Endothelial cell of umbilical vein (primary cell): ENCODE results near the gene CDC45. TPM values are rescaled to one million over a fixed set of nuclear protein-coding genes. Genes with fewer than 3 reads are reported as not detected.

Experiments used
- BruUV-seq: library from RNA; stranded (reverse); fragments of 400-500 nt; replicated peaks from 2 replicates; lab custom pipeline; 2021; lab: Mats Ljungman, UMichigan
- CTCF ChIA-PET: fragments of 300-600, 350-600 bp; sonication (Branson Sonifier 250); formaldehyde crosslinking; loops from one replicate; lab custom pipeline; 2021; ENCODE audit warnings: antibody characterized with exemption, inconsistent platforms; lab: Charles Lee
- POLR2A ChIA-PET: fragments of 300-600, 350-600 bp; sonication (Branson Sonifier 250); formaldehyde crosslinking; loops from one replicate; lab custom pipeline; 2021; ENCODE audit warnings: antibody characterized with exemption, inconsistent platforms; lab: Charles Lee
- DNase-seq: peaks from one replicate; pipeline ENCODE4 v3.0.0-alpha.2; 2011; ENCODE audit warnings: low read depth, low spot score
- FAIRE-seq: peaks from 2 replicates; lab custom pipeline; 2011; peaks lifted over from hg19 to GRCh38; lab: Jason Lieb, UNC
- H2AFZ ChIP-seq: 2 replicates; pipeline ENCODE4 v1.6.0; 2012; ENCODE audit warnings: low read depth, low read length, control low read depth, inconsistent platforms
- H3K27ac ChIP-seq: 2 replicates; pipeline ENCODE4 v1.5.1; 2011; ENCODE audit warnings: low read depth, mild to moderate bottlenecking, control low read depth, low read length, moderate library complexity; ENCODE audit not compliant: insufficient read depth
- H3K27me3 ChIP-seq, 2 experiments: 2 replicates each; pipeline versions ENCODE4 v1.6.0 to v1.6.1; 2011; ENCODE audit warnings: low read length in 2 of 2, mixed read lengths in 1 of 2; ENCODE audit not compliant: control insufficient read depth in 2 of 2, insufficient read depth in 2 of 2
- H3K36me3 ChIP-seq, 2 experiments: 2 replicates in 1 of 2; 3 replicates in 1 of 2; pipeline ENCODE4 v1.5.1; 2011; ENCODE audit warnings: low read length in 2 of 2, mild to moderate bottlenecking in 1 of 2, moderate library complexity in 1 of 2; ENCODE audit not compliant: control insufficient read depth in 2 of 2, insufficient read depth in 2 of 2; ENCODE audit errors: extremely low read depth in 1 of 2
- H3K4me1 ChIP-seq: 3 replicates; pipeline ENCODE4 v1.5.1; 2011; ENCODE audit warnings: mild to moderate bottlenecking, low read length; ENCODE audit not compliant: control insufficient read depth, insufficient read depth; ENCODE audit errors: extremely low read depth
- H3K4me2 ChIP-seq: 2 replicates; pipeline ENCODE4 v1.6.1; 2011; ENCODE audit warnings: low read length, control low read depth, mixed read lengths; ENCODE audit not compliant: insufficient read depth
- H3K4me3 ChIP-seq, 3 experiments: fragments of 200-600 bp in 1 of 3; sonication (generic), shearing (Covaris generic) in 1 of 3; replicated peaks in 1 of 3; 2 replicates each; pipeline ENCODE4 v1.5.1; 2011 to 2016; ENCODE audit warnings: control low read depth in 3 of 3, low read length in 3 of 3, mild to moderate bottlenecking in 2 of 3, inconsistent platforms in 1 of 3, low read depth in 1 of 3, moderate library complexity in 1 of 3; ENCODE audit not compliant: insufficient read depth in 1 of 3
- H3K79me2 ChIP-seq: 2 replicates; pipeline ENCODE4 v1.6.0; 2012; ENCODE audit warnings: low read length, inconsistent platforms; ENCODE audit not compliant: control insufficient read depth, insufficient read depth
- H3K9ac ChIP-seq: replicated peaks from 2 replicates; pipeline ENCODE3; 2011; ENCODE audit warnings: low read length, control low read depth; ENCODE audit not compliant: insufficient read depth; ENCODE audit errors: extremely low read depth
- H3K9me1 ChIP-seq: replicated peaks from 3 replicates; pipeline ENCODE4 v1.6.0; 2011; ENCODE audit warnings: mild to moderate bottlenecking, low read length; ENCODE audit not compliant: control insufficient read depth, insufficient read depth; ENCODE audit errors: extremely low read depth
- H3K9me3 ChIP-seq: replicated peaks from 2 replicates; pipeline ENCODE4 v1.5.1; 2012; ENCODE audit warnings: low read length, inconsistent platforms; ENCODE audit not compliant: control insufficient read depth, insufficient read depth
- H4K20me1 ChIP-seq: replicated peaks from 2 replicates; pipeline ENCODE3; 2011; ENCODE audit warnings: mild to moderate bottlenecking, low read length; ENCODE audit not compliant: control insufficient read depth, insufficient read depth; ENCODE audit errors: extremely low read depth
- EZH2 ChIP-seq: IDR thresholded peaks from 2 replicates; pipeline ENCODE4 v1.6.1; 2012; ENCODE audit warnings: borderline replicate concordance, low read depth, mild to moderate bottlenecking, moderate library complexity, low read length, inconsistent platforms; ENCODE audit not compliant: severe bottlenecking
- FOS ChIP-seq: IDR thresholded peaks from 2 replicates; pipeline ENCODE4 v1.6.1; 2011; ENCODE audit warnings: mild to moderate bottlenecking, low read length, moderate library complexity, borderline replicate concordance; ENCODE audit not compliant: insufficient read depth
- GATA2 ChIP-seq: IDR thresholded peaks from 2 replicates; pipeline ENCODE4 v1.7.0; 2011; ENCODE audit warnings: low read depth, mild to moderate bottlenecking, moderate library complexity, mixed read lengths, low read length; ENCODE audit not compliant: insufficient read length, insufficient read depth
- JUN ChIP-seq: IDR thresholded peaks from 2 replicates; pipeline ENCODE4 v1.6.1; 2011; ENCODE audit warnings: borderline replicate concordance, low read depth; ENCODE audit not compliant: insufficient read length, insufficient read depth
- MYC ChIP-seq: IDR thresholded peaks from one replicate; pipeline ENCODE4 v1.6.1; 2011; ENCODE audit warnings: mild to moderate bottlenecking, low read depth, low read length
- POLR2A ChIP-seq: IDR thresholded peaks from 2 replicates; pipeline ENCODE4 v1.6.1; 2012; ENCODE audit warnings: low read depth, mild to moderate bottlenecking, control low read depth, low read length
- POLR2AphosphoS5 ChIP-seq: IDR thresholded peaks from 2 replicates; pipeline ENCODE4 v1.6.1; 2012; ENCODE audit warnings: low read depth, mild to moderate bottlenecking, control low read depth, low read length, moderate library complexity; ENCODE audit not compliant: insufficient read depth
- dilution Hi-C: fragments of 300-500 bp; cut with MboI; formaldehyde crosslinking; loops from one replicate; pipeline ENCODE4 v1.15.0; 2019; ENCODE audit warnings: low sequenced_read_pairs; ENCODE audit not compliant: extremely low pct_ligation_motif_present
- intact Hi-C: fragments of 100-400 bp; cut with micrococcal nuclease; formaldehyde crosslinking; loops from one replicate; pipeline ENCODE4 v1.10.0; 2022
- polyA plus RNA-seq, 4 experiments: library from polyadenylated mRNA; depleted of rRNA in 3 of 4; stranded (reverse) in 3 of 4; unstranded in 1 of 4; fragments of >200 nt; gene quantifications; 2 replicates each; pipeline versions ENCODE4 v1.2.1 to v1.2.3, GENCODE V29; 2011 to 2012; ENCODE audit warnings: missing spikeins in 1 of 4
- total RNA-seq: library from RNA; stranded (reverse); gene quantifications from 2 replicates; pipeline ENCODE4 v1.2.3, GENCODE V29; 2021
- TF ChIP-seq, protein P1 (sequence below), 2 donors: IDR thresholded peaks; 1 replicate in 1 of 2; 2 replicates in 1 of 2; pipeline ENCODE4 v1.5.1; 2011; ENCODE audit warnings: low read length in 2 of 2, mild to moderate bottlenecking in 2 of 2, moderate library complexity in 2 of 2, control low read depth in 1 of 2, inconsistent platforms in 1 of 2, low read depth in 1 of 2; ENCODE audit not compliant: insufficient read depth in 1 of 2; ENCODE audit errors: extremely low read depth in 1 of 2
- TF ChIP-seq, protein P2 (sequence below): IDR thresholded peaks from 2 replicates; pipeline ENCODE4 v1.6.1; 2011; ENCODE audit not compliant: insufficient read depth, insufficient read length

Gene CDC45
- total and polyA plus RNA-seq, 2 donors (not counting 3 experiments of a cell fraction or from before 2014, with no cell fraction given), result 36.6 to 40.6 TPM

DNA sequence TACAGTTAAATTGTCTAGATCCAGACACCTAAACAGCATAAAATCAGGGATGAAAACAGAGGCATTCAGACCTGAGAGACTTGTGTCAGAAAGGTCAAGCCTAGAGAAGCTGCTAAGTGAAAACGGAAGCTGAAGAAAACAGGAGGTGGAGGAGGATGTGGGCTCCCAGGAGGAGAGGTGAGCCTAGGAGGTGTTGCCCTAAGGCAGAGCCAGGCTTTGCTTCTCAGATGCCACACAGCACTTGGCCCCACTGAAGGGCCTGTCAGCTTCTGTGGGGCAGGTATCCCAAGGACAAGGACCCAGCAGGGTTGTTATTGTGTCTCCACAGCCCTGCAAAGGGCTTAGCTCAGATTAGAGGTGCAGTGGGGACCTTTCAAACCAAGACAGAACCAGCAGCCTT is 15.2 kb upstream of the CDC45 start:
- BruUV-seq, result no TSS peak
- FAIRE-seq, result no peak

More for the DNA sequence above, 15.2 kb upstream of the CDC45 start:
- Histone ChIP-seq H3K4me2 (no peak overlapping the region), H3K4me3 (no peak overlapping the region), H3K9me1 (no peaks in the 10 kb centered on the region), H2AFZ (no peak overlapping the region), H3K9me3 (no peaks in the 10 kb centered on the region), H3K79me2 (peaks cover 2% of the 10 kb centered on the region), H3K4me1 (no peaks in the 10 kb centered on the region), H3K27ac (no peak overlapping the region), H4K20me1 (peaks cover 2% of the 10 kb centered on the region), H3K36me3 (peaks cover 38 to 53% of the 10 kb centered on the region in 2 experiments), H3K9ac (no peak overlapping the region), H3K27me3 (no peaks in the 10 kb centered on the region)
- intact Hi-C loops (no loop called here), dilution Hi-C loops (no loop called here)
- no peak for DNase-seq
- ChIA-PET POLR2A (no interaction called here), CTCF (interaction anchor here (0.9 to 1.1 kb wide), 2 partner anchors 10 to 13 kb away, joined by 3 to 5 read pairs; no protein-coding TSS in a partner anchor)
- no peak for TF ChIP-seq MYC
- no peak for TF ChIP-seq FOS
- TF ChIP-seq JUN, result no peak
- TF ChIP-seq POLR2AphosphoS5, result no peak
- TF ChIP-seq, protein P1, sequence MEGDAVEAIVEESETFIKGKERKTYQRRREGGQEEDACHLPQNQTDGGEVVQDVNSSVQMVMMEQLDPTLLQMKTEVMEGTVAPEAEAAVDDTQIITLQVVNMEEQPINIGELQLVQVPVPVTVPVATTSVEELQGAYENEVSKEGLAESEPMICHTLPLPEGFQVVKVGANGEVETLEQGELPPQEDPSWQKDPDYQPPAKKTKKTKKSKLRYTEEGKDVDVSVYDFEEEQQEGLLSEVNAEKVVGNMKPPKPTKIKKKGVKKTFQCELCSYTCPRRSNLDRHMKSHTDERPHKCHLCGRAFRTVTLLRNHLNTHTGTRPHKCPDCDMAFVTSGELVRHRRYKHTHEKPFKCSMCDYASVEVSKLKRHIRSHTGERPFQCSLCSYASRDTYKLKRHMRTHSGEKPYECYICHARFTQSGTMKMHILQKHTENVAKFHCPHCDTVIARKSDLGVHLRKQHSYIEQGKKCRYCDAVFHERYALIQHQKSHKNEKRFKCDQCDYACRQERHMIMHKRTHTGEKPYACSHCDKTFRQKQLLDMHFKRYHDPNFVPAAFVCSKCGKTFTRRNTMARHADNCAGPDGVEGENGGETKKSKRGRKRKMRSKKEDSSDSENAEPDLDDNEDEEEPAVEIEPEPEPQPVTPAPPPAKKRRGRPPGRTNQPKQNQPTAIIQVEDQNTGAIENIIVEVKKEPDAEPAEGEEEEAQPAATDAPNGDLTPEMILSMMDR (IDR thresholded peaks at IDR 0.05; ENCODE audit: extremely low read depth in 1 of 2, insufficient read depth in 1 of 2, low read depth in 1 of 2, low read length in 2 of 2), result no peak
- no peak for TF ChIP-seq POLR2A
- TF ChIP-seq, protein P2, sequence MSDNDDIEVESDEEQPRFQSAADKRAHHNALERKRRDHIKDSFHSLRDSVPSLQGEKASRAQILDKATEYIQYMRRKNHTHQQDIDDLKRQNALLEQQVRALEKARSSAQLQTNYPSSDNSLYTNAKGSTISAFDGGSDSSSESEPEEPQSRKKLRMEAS, result no peak
- no peak for TF ChIP-seq GATA2
- no peak for TF ChIP-seq EZH2
